Mucosa of descending colon (tissue), 3 donors: ENCODE results near the gene NR1H4. TPM values are rescaled to one million over a fixed set of nuclear protein-coding genes. Genes with fewer than 3 reads are reported as not detected.
A peak's percentile ranks its signal among the peaks of the same experiment; 100 is the strongest.
"Not testable (repeated sequence)": the region's sequence is repeated elsewhere in the genome, so short reads cannot be mapped to it uniquely, and the experiment has no call there.

Experiments used
- ATAC-seq: fragments of 200-7000 bp; cut with Tn5 transposase; one replicate; pipeline ENCODE4 v1.9.1; 2020; ENCODE audit warnings: mild to moderate bottlenecking, moderate library complexity
- DNase-seq, 3 donors: peaks; one replicate each; pipeline ENCODE4 v3.0.0-alpha.2; 2020
- H3K36me3 ChIP-seq: fragments of 200-600 bp; one replicate; pipeline ENCODE4 v1.8.0; 2021; ENCODE audit warnings: low read depth, mild to moderate bottlenecking
- H3K4me1 ChIP-seq: fragments of 200-600 bp; one replicate; pipeline ENCODE4 v1.8.0; 2021; ENCODE audit warnings: low read depth, mild to moderate bottlenecking
- H3K4me3 ChIP-seq: fragments of 200-600 bp; one replicate; pipeline ENCODE4 v1.8.0; 2021; ENCODE audit warnings: mild to moderate bottlenecking
- H3K9me3 ChIP-seq: fragments of 200-600 bp; one replicate; pipeline ENCODE4 v1.8.0; 2021; ENCODE audit warnings: mild to moderate bottlenecking
- CTCF ChIP-seq: fragments of 200-600 bp; IDR thresholded peaks from one replicate; pipeline ENCODE4 v1.8.0; 2022; ENCODE audit warnings: antibody characterized with exemption, mild to moderate bottlenecking
- intact Hi-C, 2 donors: fragments of 100-400 bp; cut with DNase I in 1 of 2; cut with micrococcal nuclease in 1 of 2; formaldehyde crosslinking; loops; one replicate each; pipeline versions ENCODE4 v1.11.0 to v1.11.1; 2022; cut with DNase I, micrococcal nuclease
- long read RNA-seq, 2 donors: library from polyadenylated mRNA; unstranded; transcript quantifications; one replicate each; pipeline ENCODE4 v2.0.0, GENCODE V29; 2019 to 2021
- total RNA-seq, 3 donors: library from RNA; stranded (reverse); fragmentation: NEBNext Ultra II Directional in 2 of 3; extraction: Animal tissue kit (Norgen Biotek cat#: 25700) in 2 of 3; gene quantifications; one replicate each; pipeline versions ENCODE4 v1.2.1 to v1.2.4, GENCODE V29; 2021 to 2023
- donor health status: DM: no; HTN: no; CAD: no; lungs with moderate emphysema.
- donor health status: DM: no; HTN: no; CAD: no.
- donor health status: DM: no; HTN: yes; CAD: no.

Gene NR1H4
- total RNA-seq: 10 to 100 TPM in 2 of 3 donors, 1 to 10 TPM in 1; 9.4 to 17.6 (median 13.8) TPM
- long read RNA-seq, donor 1, partial matches to known transcripts: 0 of 1 reads
- long read RNA-seq, donor 1, other reads (novel, unspliced or antisense): 0 of 1 reads
- long read RNA-seq, donor 2, partial matches to known transcripts: 1 of 3 reads
- long read RNA-seq, donor 2, other reads (novel, unspliced or antisense): 0 of 3 reads

GRCh38 chr12:100473716-100474150, at the start of gene NR1H4:
Gene NR1H4, plus strand, starts transcription at chr12:100473866. Its CDS starts 19,458 bp downstream, at chr12:100493324.
- intact Hi-C loops: no loop called here

DNA sequence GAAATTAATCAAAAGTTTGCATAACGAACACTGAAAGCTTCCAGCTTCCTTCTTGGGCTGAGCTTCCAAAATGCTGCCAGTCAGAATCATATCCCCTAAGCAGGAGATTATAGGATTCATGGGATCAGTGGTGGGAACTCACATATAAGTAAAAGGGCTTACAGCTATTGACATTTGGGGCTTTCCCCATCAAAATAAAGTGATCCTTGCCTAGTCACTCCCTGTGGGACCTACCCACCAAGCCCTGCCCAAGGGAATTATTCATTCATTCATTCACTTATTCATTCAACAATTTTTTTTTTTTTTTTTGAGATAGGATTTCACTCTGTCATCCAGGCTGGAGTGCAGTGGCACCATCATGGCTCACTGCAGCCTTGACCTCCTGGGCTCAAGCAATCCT, 47.5 kb upstream of the NR1H4 start:
- Histone ChIP-seq H3K4me1 (no peaks in the 10 kb centered on the region), H3K4me3 (no peak overlapping the region), H3K9me3 (no peaks in the 10 kb centered on the region), H3K36me3 (no peaks in the 10 kb centered on the region)
- ATAC-seq: no peak
- intact Hi-C loops: no loop called here
- no peak for TF ChIP-seq CTCF
- DNase-seq: no peak

More at GRCh38 chr12:100473716-100474150, at the start of gene NR1H4:
- peak in 1 of 3 donors; percentile 32 for DNase-seq
- no peak within 1 kb of the TSS for H3K4me3 ChIP-seq
- no peak for TF ChIP-seq CTCF
- H3K9me3 ChIP-seq: no peaks in the 10 kb centered on the region
- ATAC-seq: peak; percentile 45
- no peaks in the 10 kb centered on the region for H3K4me1 ChIP-seq
- no peaks in the 10 kb centered on the region for H3K36me3 ChIP-seq

DNA sequence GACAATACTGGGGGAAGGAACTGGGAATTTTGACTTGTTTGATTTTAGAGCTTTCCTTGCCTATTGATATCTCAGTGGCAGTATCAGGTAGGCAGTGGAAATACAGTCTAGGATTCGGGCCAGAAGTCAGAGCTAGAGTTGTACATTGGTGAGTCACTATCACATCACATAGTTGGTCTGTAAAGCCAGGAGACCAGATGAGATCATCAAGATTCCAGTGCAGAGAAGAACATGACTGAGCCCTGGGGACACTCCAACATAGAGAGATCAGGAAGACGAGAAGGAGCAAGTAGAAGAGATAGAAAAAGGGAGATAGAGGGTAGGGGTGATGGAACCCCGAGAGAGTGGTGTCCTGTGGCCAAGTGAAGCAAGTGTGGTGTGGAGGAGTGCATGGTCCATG, 46.6 kb upstream of the NR1H4 start:
- intact Hi-C loops: no loop called here
- Histone ChIP-seq H3K4me3 (no peak overlapping the region), H3K9me3 (no peaks in the 10 kb centered on the region), H3K36me3 (no peaks in the 10 kb centered on the region), H3K4me1 (no peaks in the 10 kb centered on the region)
- no peak for DNase-seq
- TF ChIP-seq CTCF: no peak
- ATAC-seq: peak; percentile 75

GRCh38 chr12:100430251-100430650, 43.4 kb upstream of the NR1H4 start:
- H3K36me3 ChIP-seq, H3K4me3 ChIP-seq, H3K4me1 ChIP-seq, ATAC-seq, DNase-seq, intact Hi-C loops, H3K9me3 ChIP-seq: not testable (repeated sequence)

DNA sequence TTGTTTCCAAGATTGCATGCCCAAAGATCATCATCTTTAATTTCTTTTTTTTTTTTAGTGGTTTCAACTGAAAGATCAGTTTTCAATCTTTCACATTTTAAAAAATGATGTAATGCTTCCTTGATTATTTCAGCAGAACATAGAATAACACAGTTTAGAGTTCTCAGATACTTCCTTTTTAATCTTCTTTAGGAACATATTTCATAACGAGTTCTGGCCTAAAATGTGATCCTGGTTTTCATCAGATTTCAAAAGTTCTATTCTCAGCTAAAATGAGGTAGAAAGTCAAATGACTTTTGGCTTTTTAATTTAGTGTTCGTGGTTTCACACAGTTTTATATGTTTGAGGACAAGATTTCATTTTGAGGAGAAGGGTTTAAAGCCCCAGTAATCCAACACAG, 40.0 kb upstream of the NR1H4 start:
- intact Hi-C loops: no loop called here
- TF ChIP-seq CTCF: no peak
- no peak for ATAC-seq

GRCh38 chr12:100434177-100434576, 39.5 kb upstream of the NR1H4 start:
- no peaks in the 10 kb centered on the region for H3K4me1 ChIP-seq
- H3K9me3 ChIP-seq: no peaks in the 10 kb centered on the region
- DNase-seq (no peak), ATAC-seq (no peak)
- no peak for TF ChIP-seq CTCF
- no peaks in the 10 kb centered on the region for H3K36me3 ChIP-seq
- H3K4me3 ChIP-seq: no peak overlapping the region
- intact Hi-C loops: no loop called here

More for the DNA sequence above, 40.0 kb upstream of the NR1H4 start:
- DNase-seq: no peak
- H3K4me1 ChIP-seq: no peaks in the 10 kb centered on the region
- no peaks in the 10 kb centered on the region for H3K9me3 ChIP-seq
- no peak overlapping the region for H3K4me3 ChIP-seq
- no peaks in the 10 kb centered on the region for H3K36me3 ChIP-seq
